Bone marrow (tissue), 2 donors: Measurements from ENCODE around the gene ZNF451.

Experiments used
- DNase-seq, 2 donors: peaks; one replicate each; lab custom pipeline; 2025; lab: John Stamatoyannopoulos, UW

The ZNF451 gene

DNA sequence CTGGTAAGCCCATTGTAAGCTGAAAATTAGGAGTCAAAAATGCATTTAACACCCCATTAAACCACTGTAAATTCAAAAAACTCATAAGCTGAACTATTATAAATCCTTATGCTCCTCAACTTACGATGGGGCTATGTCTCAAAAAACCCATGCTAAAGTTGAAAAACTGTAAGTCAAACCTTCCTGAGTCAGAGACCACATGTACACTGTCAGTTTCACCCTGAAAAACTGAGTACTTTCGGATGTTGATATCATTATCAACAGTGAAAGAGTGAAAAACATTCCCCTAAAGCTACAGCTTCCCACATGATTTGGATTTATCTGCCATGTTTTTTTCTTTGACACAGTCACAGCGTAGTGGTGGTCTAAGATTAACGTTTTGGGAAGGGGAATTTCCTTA is 117.9 kb downstream of the ZNF451 start:
- no peak for DNase-seq

DNA sequence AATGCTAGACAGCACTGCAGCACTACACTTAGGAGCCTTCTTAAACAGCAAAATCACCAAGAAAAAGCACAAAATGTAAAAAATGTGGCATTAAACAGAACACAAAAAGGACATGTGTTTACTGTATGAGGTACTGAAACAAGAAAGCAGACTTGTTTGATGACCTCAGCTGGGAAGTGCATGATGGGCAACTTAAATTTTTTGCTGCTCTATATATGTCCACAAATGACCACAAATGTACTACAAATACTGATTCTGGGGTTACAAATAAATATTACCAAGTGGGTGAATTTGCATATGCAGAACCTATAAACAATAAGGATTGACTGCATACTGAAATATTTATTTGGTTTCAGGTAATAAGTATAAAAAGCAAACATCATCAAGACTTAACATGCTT is 119.0 kb downstream of the ZNF451 start:
- DNase-seq = no peak

DNA sequence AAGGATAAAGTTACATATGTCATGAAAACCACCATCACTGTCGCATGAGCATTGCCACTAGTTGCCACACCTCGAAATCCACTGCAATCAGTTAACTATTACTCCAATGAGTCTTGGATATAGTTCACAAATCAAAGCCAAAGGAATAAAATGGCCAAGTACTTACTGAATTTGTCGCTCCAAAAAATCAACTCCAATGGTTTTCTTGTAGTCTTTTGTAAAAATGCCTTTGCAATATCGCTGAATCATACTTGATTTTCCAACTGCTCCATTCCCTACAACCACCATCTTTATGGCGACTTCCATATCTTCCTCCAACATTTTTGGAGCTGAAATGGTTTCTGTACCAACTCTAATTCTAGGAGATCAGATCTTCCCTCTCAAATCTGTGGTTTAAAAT is 120.1 kb downstream of the ZNF451 start:
- no peak for DNase-seq

DNA sequence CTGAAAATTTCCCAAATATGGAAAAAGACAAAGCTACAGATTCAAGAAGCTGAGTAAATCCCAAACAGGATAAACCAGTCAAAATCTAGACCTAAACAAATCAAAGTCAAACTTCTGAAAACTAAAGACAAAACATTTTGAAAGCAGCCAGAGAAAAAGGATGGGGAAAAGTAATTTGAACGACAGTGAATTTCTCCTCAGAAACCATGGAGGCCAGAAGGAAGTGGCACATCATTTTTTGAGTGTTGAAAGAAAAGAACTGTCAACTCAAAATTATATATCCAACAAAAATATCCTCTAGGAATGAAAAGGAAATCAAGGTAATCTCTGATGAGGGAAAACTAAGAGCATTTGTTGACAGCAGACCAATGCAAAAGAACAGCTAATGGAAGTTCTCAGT is 125.3 kb downstream of the ZNF451 start:
- no peak for DNase-seq

DNA sequence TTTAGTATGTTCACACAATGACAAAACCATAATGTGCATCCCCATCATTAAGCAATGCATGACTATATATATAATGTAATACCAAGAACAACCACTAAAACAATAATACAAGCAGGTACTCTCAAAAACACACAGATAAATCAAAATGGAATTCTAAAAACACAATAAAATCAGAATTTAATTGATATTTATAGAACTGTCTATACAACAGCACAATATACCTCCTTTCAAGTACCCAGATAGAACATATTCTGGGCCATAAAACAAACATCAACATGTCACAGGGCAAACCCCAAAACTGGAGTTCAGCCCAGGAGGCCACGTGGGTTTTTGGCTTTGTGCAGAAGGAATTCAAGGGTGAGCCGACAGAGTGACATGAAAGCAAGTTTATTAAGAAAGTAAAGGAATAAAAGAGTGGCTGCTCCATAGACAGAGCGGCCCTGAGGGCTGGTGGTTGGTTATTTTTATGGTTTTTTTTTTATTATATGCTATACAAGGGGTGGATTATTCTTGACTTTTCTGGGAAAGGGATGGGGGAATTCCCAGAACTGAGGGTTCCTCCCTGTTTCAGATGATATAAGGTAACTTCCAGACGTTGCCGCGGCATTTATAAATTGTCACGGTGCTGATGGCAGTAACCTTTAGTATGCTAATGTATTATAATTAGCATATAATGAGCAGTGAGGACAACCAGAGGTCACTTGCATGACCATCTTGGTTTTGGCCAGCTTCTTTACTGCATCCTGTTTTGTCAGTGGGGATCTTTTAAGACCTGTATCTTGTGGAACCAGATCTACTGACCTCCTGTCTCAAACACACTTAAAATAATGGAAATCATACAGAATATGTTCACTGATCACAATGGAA is 126.5 kb downstream of the ZNF451 start:
- DNase-seq = no peak

DNA sequence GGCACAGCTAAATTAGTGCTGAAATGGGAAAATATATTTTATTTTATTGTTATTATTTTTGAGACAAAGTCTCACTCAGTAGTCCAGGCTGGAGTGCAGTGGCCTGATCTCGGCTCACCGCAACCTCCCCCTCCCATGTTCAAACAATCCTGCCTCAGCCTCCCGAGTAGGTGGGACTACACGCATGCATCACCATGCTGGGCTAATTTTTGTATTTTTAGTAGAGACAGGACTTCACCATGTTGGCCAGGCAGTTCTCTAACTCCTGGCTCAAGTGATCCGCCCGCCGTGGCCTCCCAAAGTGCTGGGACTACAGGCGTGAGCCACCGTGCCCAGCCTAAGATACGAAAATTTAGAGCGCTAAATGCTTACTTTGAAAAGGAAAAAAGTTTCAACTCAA is 127.3 kb downstream of the ZNF451 start:
- DNase-seq = no peak
